Gastrocnemius medialis (tissue), 4 donors: ENCODE measurements around the gene DGKZ. TPM values are rescaled to one million over a fixed set of nuclear protein-coding genes. Genes with fewer than 3 reads are reported as not detected.

Experiments used
- ATAC-seq, 2 donors: fragments of 150-250 bp; one replicate each; pipeline ENCODE4 v1.9.1; 2016
- DNase-seq, 2 donors: peaks; one replicate each; pipeline ENCODE4 v3.0.0-alpha.2; 2019
- H3K27ac ChIP-seq, 4 donors: fragments of 200-600 bp; sonication (generic); 1 replicate in 1 of 4; 2 replicates in 3 of 4; pipeline ENCODE4 v1.5.1; 2016 to 2018; ENCODE audit warnings: mild to moderate bottlenecking in 2 of 4, moderate library complexity in 1 of 4
- H3K27me3 ChIP-seq, 3 donors: fragments of 200-600 bp; sonication (generic) in 2 of 3; 1 replicate in 1 of 3; 2 replicates in 2 of 3; pipeline versions ENCODE4 v1.5.1 to v1.6.0; 2016 to 2019; ENCODE audit warnings: mild to moderate bottlenecking in 1 of 3, moderate library complexity in 1 of 3
- H3K36me3 ChIP-seq, 2 donors: fragments of 200-600 bp; sonication (generic) in 1 of 2; one replicate each; pipeline ENCODE4 v1.5.1; 2017 to 2018
- H3K4me1 ChIP-seq, 2 donors: fragments of 200-600 bp; sonication (generic) in 1 of 2; one replicate each; pipeline ENCODE4 v1.5.1; 2016 to 2017; ENCODE audit warnings: mild to moderate bottlenecking in 2 of 2
- H3K4me3 ChIP-seq, 4 donors: fragments of 200-600 bp; sonication (generic) in 3 of 4; 1 replicate in 1 of 4; 2 replicates in 3 of 4; pipeline ENCODE4 v1.5.1; 2016 to 2019; ENCODE audit warnings: mild to moderate bottlenecking in 2 of 4
- H3K9me3 ChIP-seq, 3 donors: fragments of 200-600 bp; sonication (generic) in 2 of 3; 1 replicate in 1 of 3; 2 replicates in 2 of 3; pipeline ENCODE4 v1.5.1; 2016 to 2019
- POLR2A ChIP-seq, 2 donors: fragments of 450-650 bp; IDR thresholded peaks; one replicate each; pipeline ENCODE4 v1.6.1; 2017; ENCODE audit warnings: antibody characterized with exemption in 2 of 2, mild to moderate bottlenecking in 2 of 2, moderate library complexity in 2 of 2
- in situ Hi-C, 4 donors: fragments of 200-750 bp; cut with MboI; loops; one replicate each; pipeline versions ENCODE4 v1.15.0 to v1.8.0; 2017; ENCODE audit warnings: low sequenced_read_pairs in 4 of 4
- intact Hi-C: fragments of 100-400 bp; cut with DNase I; formaldehyde crosslinking; loops from one replicate; pipeline ENCODE4 v1.15.1; 2023; ENCODE audit warnings: low total_unique reads
- total RNA-seq, 4 donors: library from RNA; depleted of rRNA; stranded (reverse); fragments of >200 nt; gene quantifications; one replicate each; pipeline versions ENCODE4 v1.1.0 to v1.2.3, GENCODE V29; 2016
- TF ChIP-seq, protein P1 (sequence below), 5 experiments: fragments of 450-650 bp in 3 of 5; fragments of 200-600 bp in 2 of 5; sonication (generic) in 2 of 5; IDR thresholded peaks in 4 of 5; conservative IDR thresholded peaks in 1 of 5; 1 replicate in 4 of 5; 2 replicates in 1 of 5; pipeline ENCODE4 v1.5.1; 2016 to 2019; ENCODE audit warnings: antibody characterized with exemption in 5 of 5, mild to moderate bottlenecking in 3 of 5, moderate library complexity in 3 of 5

DGKZ gene
- total RNA-seq, 4 donors from 2014 or later: 127 to 155 (median 131) TPM

DNA sequence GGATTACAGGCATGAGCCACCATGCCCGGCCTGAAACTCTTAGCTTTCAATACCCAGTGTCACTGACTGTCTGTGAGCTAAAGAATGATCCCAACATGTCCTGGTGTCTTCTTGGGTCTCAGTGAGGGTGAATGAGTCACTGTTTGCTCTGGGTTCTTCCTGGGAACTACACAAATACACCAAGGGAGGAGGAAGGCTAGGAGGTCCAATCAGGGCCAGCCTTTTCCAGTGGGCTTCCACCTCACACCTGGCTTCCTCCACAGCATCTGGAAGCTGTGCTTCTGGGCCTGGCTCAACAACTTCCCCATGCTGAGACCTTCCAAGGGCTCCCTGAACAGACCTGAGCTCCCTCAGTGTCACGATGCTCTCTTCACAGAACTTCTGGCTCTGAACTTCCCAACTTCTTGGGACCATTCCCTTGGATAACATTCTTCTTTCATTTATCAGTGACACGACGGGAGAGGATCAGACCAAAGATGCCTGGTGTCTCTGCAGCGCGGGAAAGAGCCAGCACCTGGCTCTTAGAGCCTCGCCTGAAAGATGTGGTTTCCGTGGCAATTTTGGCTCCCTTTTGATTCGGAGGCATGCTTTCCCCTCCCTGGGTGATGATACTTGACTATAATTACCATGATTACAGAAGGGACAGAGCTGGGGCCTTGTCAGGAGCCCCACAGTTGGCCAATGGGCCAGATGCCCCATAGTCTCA, 66.7 kb downstream of the DGKZ start:
- H3K9me3 ChIP-seq: no peaks in the 10 kb centered on the region
- DNase-seq (no peak), ATAC-seq (no peak)
- intact Hi-C loops (no loop called here), in situ Hi-C loops (loop anchor here in 1 of 4 donors (25.0 kb wide), 1 partner anchor 123 kb away; no protein-coding TSS in a partner anchor)
- no peak overlapping the region for H3K4me3 ChIP-seq
- TF ChIP-seq POLR2A (IDR thresholded peaks at IDR 0.05): no peak
- TF ChIP-seq, protein P1, sequence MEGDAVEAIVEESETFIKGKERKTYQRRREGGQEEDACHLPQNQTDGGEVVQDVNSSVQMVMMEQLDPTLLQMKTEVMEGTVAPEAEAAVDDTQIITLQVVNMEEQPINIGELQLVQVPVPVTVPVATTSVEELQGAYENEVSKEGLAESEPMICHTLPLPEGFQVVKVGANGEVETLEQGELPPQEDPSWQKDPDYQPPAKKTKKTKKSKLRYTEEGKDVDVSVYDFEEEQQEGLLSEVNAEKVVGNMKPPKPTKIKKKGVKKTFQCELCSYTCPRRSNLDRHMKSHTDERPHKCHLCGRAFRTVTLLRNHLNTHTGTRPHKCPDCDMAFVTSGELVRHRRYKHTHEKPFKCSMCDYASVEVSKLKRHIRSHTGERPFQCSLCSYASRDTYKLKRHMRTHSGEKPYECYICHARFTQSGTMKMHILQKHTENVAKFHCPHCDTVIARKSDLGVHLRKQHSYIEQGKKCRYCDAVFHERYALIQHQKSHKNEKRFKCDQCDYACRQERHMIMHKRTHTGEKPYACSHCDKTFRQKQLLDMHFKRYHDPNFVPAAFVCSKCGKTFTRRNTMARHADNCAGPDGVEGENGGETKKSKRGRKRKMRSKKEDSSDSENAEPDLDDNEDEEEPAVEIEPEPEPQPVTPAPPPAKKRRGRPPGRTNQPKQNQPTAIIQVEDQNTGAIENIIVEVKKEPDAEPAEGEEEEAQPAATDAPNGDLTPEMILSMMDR (IDR thresholded peaks at IDR 0.05 in 4 of 5, conservative IDR thresholded peaks at IDR 0.05 in 1 of 5): no peak
- H3K4me1 ChIP-seq: no peaks in the 10 kb centered on the region
- peaks cover 0 to 37% of the 10 kb centered on the region in 2 donors for H3K36me3 ChIP-seq
- no peak overlapping the region for H3K27ac ChIP-seq
- H3K27me3 ChIP-seq: no peaks in the 10 kb centered on the region

DNA sequence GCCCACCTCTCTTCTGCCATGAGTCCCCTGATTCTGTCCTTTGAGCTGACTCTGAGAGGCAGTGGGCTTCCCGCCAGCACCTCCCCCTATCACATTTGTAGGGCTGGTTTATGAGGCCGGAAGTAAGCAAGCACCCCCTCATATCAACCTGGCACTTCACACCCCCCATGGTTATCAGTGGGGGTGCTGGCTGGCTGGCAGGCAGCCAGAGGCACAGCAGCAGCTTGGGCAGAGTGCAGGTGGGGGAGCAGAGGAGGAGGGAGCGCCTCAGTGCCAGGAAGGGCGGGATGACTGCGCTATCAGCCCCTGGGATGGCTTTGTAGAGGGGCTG, 67.2 kb downstream of the DGKZ start:
- no peaks in the 10 kb centered on the region for H3K27me3 ChIP-seq
- no peaks in the 10 kb centered on the region for H3K9me3 ChIP-seq
- ATAC-seq: no peak
- TF ChIP-seq, protein P1 (IDR thresholded peaks at IDR 0.05 in 4 of 5, conservative IDR thresholded peaks at IDR 0.05 in 1 of 5): no peak
- TF ChIP-seq POLR2A (IDR thresholded peaks at IDR 0.05): no peak
- H3K36me3 ChIP-seq: peaks cover 0 to 34% of the 10 kb centered on the region in 2 donors
- DNase-seq: no peak
- intact Hi-C loops (no loop called here), in situ Hi-C loops (loop anchor here in 1 of 4 donors (25.0 kb wide), 1 partner anchor 123 kb away; no protein-coding TSS in a partner anchor)
- no peaks in the 10 kb centered on the region for H3K4me1 ChIP-seq
- no peak overlapping the region for H3K4me3 ChIP-seq
- no peak overlapping the region for H3K27ac ChIP-seq

DNA sequence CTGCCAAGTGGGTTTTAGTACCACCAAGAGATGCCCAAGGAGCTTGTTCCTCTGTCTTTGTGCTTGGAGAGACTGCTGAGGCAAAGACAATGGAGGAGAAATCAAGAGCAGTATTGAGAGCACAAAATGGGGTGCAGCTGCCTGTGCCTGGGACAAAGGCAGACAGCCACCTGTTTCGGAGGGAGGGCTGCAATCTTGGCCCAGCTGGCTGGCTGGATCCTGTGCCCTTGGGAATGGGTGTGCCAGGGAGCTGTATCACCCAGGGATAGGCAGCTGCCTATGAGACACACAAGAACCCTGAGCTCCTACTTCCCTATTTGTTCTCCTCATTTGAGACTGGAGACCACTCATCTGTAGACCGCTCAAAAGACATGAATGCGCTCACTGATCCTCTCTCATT, 67.6 kb downstream of the DGKZ start:
- in situ Hi-C loops: loop anchor here in 1 of 4 donors (25.0 kb wide), 1 partner anchor 122 kb away; no protein-coding TSS in a partner anchor
- ATAC-seq (no peak), DNase-seq (no peak)
- Histone ChIP-seq H3K4me1 (no peaks in the 10 kb centered on the region), H3K36me3 (peaks cover 0 to 29% of the 10 kb centered on the region in 2 donors), H3K27me3 (no peaks in the 10 kb centered on the region), H3K27ac (no peak overlapping the region), H3K9me3 (no peaks in the 10 kb centered on the region), H3K4me3 (no peak overlapping the region)
- intact Hi-C loops: no loop called here
- TF ChIP-seq, protein P1 (IDR thresholded peaks at IDR 0.05 in 4 of 5, conservative IDR thresholded peaks at IDR 0.05 in 1 of 5): no peak
- no peak for TF ChIP-seq POLR2A (IDR thresholded peaks at IDR 0.05)

DNA sequence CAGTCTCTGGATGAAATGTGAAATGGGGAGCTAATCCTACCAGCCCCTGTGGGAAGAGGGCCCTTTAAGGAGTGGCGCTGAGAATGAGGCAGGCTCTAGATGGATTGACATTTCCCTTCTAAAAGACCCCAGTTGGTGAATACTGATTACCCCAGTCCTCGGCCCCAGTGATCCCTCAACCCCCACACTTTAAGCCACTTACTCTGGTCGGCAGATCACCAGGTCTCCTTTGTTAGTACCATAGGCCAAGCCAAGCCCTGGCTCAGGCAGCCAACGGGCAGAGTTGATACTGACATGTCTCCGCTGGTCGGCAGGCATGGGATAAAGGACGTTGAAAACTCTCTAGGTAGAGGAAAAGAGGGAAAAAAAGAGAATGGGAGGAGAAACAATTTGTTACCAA, 70.4 kb downstream of the DGKZ start:
- TF ChIP-seq, protein P1 (IDR thresholded peaks at IDR 0.05 in 4 of 5, conservative IDR thresholded peaks at IDR 0.05 in 1 of 5): no peak
- TF ChIP-seq POLR2A (IDR thresholded peaks at IDR 0.05): no peak
- H3K9me3 ChIP-seq: no peaks in the 10 kb centered on the region
- DNase-seq (no peak), ATAC-seq (no peak)
- H3K4me1 ChIP-seq: no peaks in the 10 kb centered on the region
- in situ Hi-C loops: loop anchor here in 1 of 4 donors (25.0 kb wide), 1 partner anchor 120 kb away; no protein-coding TSS in a partner anchor
- intact Hi-C loops: no loop called here
- H3K27me3 ChIP-seq: no peaks in the 10 kb centered on the region
- no peak overlapping the region for H3K4me3 ChIP-seq
- no peak overlapping the region for H3K27ac ChIP-seq
- H3K36me3 ChIP-seq: peaks cover 0 to 33% of the 10 kb centered on the region in 2 donors
